Colon (tissue), 2 donors: ENCODE data around the gene CAST.

Source experiments
- FAIRE-seq: peaks from 2 replicates; lab custom pipeline; 2012; peaks lifted over from hg19 to GRCh38; lab: Jason Lieb, UNC
- donor health status: control.
- donor health status: control.

CAST gene

GRCh38 chr5:96745844-96746531, 83.8 kb downstream of the CAST start:
- no peak for FAIRE-seq

- FAIRE-seq, result no peak
Measured at GRCh38 chr5:96747720-96748119, 85.5 kb downstream of the CAST start.

- no peak for FAIRE-seq
Measured at GRCh38 chr5:96750110-96750822, 88.1 kb downstream of the CAST start.

DNA sequence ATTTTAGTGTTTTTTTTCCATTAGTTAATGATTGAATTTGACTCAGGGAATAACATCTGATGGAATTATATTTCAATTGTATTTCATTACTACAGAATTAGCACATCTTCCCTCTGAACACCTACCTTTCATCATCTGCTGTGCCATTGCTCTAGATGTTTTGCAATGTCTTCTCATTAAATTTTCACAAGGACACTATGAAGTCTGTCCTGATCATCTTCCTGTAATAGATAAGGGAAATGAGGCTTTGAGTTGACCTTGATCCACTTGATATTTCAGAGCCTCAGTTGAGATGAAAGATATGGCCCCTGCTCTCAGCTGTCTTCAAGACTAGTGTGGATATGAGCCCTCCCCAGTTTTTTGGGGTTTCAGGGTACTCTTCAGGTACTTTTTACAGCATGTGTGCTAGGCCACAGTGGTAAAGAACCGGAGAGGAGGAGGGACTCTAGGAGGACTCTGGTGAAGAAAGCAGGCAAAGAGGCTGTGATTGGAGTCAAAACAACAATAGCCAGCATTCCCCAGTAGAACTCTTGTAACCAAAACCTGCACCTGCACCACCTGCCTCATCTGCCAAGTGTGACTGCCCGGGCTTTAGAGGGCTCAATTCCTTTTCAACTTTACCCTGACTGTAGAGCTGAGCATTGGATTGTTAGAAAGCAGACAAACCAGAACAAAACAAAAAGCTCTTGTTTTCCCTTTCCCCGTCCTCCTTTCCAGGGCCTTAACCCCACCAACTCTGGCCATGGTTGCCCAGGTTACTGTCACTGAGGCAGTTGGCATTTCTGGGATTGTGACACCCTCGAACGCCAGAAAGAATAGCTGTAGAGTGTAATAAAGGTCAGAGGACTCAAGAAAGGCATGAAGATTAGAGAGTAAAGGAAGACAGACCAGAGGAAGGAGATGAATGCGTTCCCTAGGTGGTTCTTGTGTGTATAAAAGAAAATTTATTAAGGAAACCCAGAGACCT, 89.3 kb downstream of the CAST start:
- FAIRE-seq, result no peak

DNA sequence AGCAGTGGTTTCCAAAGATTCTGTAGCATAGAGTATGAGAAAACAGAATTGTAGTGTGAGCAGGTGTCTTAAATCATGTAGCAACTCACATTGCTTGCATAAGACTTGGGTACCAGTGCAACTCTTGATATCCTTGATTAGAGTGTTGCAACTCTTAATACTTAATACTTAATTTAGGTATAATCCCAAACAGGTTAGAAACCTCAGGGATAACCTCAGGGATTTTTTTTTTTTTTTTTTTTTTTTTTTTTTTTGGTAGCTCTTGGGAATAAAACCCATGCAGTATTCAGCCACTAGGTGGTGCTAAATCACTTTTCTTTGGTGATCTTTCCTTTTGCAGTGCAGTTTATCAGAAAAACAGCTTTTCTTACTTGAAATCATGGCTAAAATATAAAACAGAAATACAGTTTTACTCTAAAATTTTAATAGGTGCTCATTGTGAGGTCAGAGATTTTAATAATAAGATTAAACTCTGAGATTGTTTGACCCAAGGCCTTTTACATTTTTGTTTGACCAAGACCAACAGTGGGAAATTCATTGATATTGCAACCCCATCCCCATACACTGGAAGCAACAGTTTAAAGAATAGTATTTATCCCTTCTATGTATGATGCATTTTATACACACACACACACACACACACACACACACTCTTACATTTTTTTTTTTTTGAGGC, 90.3 kb downstream of the CAST start:
- FAIRE-seq, result peak; percentile 88

- FAIRE-seq, result no peak
Measured at GRCh38 chr5:96753017-96753397, 90.8 kb downstream of the CAST start.

DNA sequence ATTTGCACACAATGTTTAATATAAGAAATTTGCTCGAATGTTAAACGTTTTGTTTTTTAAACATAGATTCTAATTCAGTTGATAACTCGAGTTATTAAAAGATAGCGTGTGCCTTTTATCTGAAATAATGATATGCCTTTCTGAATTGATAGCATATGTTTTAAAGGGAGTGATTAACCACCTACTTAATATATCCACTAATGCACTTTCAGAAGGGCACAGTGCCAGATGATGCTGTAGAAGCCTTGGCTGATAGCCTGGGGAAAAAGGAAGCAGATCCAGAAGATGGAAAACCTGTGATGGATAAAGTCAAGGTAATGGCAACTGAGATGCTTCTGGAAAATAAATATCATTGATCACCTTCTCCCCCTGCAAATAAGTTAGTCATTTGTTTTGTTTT, 91.7 kb downstream of the CAST start:
- FAIRE-seq, result no peak

GRCh38 chr5:96755851-96756250, 93.7 kb downstream of the CAST start:
- no peak for FAIRE-seq

DNA sequence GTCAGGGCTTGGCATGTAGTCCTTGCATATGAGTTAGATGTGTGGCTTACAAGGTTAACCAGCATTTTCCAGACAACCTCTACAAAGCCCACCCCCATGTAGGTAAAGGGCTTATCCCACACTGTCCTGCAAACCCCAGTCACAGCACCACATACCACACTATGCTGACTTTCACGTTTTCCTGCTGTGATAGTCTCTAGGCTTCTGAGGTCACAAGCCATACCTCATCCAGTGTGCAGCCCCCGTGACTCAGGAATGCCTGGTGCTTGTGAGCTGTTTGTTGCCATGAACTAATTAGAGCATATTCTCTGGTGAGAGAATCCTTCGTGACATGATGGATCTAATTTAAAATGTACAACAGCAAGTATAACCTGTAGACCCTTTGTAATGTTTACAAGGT, 94.8 kb downstream of the CAST start:
- FAIRE-seq, result no peak

- no peak for FAIRE-seq
Measured at GRCh38 chr5:96758621-96759020, 96.4 kb downstream of the CAST start.

DNA sequence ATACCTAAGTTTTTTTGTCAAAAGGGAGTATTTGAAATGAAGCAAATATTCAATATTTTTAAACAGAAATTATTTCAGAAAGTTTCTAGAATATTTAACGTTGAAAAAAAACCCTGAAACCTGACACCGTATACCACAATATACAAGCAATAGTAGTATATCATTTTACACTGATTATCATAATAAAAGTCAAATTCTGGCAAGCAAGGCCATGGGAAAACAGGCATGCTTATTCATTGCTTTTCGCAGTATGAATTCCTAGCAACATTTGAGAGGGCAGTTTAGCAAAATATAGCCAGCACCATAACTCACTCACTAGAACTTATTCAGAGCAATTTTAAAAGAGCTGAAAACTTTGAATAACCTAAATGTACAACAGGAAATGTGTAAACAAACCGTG, 99.4 kb downstream of the CAST start:
- no peak for FAIRE-seq

DNA sequence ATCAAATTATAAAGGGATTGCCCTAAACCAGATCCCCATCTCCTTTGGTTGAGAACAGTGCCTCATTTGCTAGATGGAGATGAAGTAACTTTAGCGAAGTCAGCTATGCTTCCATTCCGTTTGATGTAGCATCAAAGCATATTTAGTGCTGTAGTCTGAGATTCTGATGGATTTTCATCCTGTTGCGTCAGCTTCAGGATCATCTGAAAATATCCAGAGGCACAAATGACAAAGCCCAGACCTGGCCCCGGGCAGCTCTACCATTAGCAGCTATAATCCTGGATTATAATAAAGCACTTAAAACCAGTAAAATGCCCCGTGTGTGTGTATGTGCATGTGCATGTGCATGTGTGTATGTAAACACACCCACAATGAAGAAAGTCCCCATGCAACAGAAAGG, 100.8 kb downstream of the CAST start:
- no peak for FAIRE-seq

GRCh38 chr5:96765043-96765442, 102.9 kb downstream of the CAST start:
- no peak for FAIRE-seq

GRCh38 chr5:96768708-96769251, 106.6 kb downstream of the CAST start:
- FAIRE-seq, result no peak

DNA sequence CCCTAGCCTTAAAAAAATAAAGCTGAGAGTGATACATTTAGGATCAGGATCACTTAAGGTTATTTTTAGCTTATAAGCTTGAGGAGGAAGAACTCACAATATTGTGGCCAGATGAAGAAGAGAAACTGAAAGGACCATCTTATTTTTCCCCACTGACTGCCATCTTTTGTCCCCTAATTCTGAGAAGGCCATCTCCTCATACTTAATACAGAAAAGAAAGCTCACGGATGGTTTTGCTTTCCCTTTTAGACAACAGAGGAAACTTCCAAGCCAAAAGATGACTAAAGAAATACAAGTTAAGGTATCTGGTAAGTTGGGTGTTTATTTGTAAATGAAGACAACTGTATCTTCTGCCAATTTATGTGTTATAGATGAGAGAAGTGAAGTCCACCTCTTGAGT, 109.2 kb downstream of the CAST start:
- no peak for FAIRE-seq

DNA sequence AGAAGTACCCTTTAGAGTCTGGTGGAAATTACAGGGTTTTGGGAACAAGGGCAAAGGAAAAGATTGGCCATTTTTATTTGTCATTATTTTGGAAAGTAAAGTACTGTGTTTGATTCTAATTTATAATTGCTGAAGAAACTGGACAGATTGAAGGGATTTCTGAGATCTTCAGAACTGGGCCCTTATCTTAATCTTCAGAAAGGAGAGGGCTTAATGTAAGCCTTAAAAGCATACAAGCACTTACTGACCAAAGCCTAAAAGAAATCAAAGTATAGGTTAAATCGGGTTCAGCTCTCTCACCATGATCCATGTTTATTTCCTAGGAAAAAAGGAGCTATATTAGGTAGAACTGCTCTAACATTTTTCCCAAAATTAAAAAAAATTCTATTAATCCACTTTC, 109.9 kb downstream of the CAST start:
- FAIRE-seq, result no peak

DNA sequence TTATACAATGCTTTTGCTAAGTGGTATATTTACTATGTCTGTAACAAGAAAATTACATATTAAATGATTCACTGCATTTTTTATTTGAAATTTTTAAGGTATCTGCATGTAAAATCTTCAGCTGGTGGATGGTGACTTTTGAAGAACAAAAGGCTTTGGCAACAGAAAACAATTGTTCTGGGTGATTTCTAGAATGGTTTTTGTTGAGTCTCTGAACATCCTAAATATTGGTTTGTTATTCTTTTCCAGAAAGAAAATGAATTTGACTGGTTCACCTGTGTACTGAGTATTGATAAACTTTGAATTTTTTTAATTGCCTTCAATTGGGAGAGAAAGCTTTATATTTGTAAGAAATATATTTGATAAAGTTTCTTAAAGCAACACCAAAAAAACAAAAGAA, 110.4 kb downstream of the CAST start:
- FAIRE-seq, result peak; percentile 10

DNA sequence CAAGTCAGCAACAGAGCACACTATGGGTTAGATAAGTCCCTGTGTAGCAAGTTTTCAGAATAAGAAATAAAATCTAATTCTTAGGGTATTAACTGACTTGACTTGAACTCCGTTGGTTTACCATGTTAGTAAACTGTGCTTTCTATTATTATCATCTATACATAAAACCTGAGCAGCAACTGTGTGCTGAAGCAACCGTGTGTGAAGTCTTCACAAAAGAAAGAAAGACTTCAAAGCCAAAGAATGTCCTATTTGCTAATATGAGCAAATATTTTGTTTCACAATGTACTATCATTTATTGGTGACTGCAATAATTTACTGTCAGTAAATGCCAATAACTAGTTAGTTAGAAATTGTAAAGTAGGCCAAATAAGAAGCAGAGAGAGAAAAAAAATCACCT, 112.9 kb downstream of the CAST start:
- FAIRE-seq, result no peak

- FAIRE-seq, result no peak
Measured at GRCh38 chr5:96775689-96776088, 113.5 kb downstream of the CAST start.

DNA sequence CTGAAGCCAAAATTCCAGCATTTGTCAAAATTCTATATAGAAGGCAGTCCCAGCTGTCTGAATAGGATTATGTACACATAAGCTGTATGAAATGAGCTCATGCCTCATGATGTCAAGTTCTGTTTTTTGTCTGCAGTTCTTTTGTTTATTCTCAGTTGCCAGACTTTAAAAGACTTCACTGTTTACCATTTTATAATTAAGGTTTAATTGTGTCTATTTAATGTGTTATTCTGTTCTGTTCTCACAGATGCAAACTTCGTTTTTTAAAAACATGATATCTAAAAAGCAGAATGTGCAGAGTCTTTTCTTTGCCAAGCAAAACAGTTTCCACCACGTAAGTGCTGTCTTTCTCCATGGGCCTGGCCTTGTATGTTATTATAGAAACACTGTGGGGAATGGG, 114.4 kb downstream of the CAST start:
- no peak for FAIRE-seq

GRCh38 chr5:96778409-96778808, 116.2 kb downstream of the CAST start:
- FAIRE-seq, result no peak

DNA sequence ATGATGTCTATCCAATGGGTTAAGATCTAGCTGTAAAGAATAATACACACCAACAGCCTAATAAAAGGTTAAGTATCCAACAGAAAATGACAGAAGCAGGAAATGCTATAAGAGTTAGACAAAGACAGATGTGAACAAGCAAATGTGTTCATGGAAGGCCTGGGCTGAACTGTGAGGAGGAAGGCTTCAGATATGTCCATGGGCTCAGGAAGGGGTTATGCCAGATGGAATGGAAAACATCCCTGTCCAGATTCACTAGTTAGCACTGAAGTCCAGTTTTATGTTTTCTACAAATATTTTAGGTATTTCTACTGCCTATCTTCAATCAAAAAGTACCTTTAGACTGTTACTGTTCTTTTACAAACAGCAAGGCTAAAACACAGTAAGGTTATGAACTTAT, 118.5 kb downstream of the CAST start:
- FAIRE-seq, result no peak
